GM13977 (cell line): ENCODE results near the gene ATG16L2.

Source experiments
- DNase-seq: peaks from one replicate; pipeline ENCODE4 v3.0.0; 2012; ENCODE audit warnings: low spot score
- in situ Hi-C: fragments of 300-500 bp; cut with MboI; formaldehyde crosslinking; loops from one replicate; pipeline ENCODE4 v1.12.0; 2022; ENCODE audit warnings: low sequenced_read_pairs, low pct_unique_long_range_greater_than_20kb, mixed read lengths, inconsistent platforms; ENCODE audit not compliant: unreplicated experiment
- TF ChIP-seq, protein P1 (sequence below): IDR thresholded peaks from 2 replicates; pipeline ENCODE4 v1.5.1; 2012; ENCODE audit warnings: mild to moderate bottlenecking, control low read depth; ENCODE audit not compliant: insufficient read depth; ENCODE audit errors: extremely low read depth, missing control alignments

The ATG16L2 gene

DNA sequence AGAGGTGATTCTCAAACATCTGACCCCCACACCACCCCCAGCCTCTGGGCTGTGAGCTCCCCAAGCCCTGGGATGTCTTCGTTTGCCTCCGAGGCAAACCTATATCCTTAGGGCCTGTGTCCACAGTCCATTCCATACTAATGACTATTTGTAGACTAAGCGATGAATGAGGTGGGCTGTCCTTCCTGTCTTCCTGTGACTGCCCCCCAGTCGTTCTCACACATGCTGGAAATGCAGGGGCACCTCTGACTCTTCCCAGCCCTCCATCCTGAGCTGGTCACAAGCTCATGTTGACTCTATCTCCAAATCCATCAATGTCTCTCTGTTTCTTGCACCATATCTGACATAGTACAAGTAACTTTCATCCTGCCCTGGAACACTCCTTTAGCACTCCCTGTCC, 4.8 kb downstream of the ATG16L2 start:
- TF ChIP-seq, protein P1, sequence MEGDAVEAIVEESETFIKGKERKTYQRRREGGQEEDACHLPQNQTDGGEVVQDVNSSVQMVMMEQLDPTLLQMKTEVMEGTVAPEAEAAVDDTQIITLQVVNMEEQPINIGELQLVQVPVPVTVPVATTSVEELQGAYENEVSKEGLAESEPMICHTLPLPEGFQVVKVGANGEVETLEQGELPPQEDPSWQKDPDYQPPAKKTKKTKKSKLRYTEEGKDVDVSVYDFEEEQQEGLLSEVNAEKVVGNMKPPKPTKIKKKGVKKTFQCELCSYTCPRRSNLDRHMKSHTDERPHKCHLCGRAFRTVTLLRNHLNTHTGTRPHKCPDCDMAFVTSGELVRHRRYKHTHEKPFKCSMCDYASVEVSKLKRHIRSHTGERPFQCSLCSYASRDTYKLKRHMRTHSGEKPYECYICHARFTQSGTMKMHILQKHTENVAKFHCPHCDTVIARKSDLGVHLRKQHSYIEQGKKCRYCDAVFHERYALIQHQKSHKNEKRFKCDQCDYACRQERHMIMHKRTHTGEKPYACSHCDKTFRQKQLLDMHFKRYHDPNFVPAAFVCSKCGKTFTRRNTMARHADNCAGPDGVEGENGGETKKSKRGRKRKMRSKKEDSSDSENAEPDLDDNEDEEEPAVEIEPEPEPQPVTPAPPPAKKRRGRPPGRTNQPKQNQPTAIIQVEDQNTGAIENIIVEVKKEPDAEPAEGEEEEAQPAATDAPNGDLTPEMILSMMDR, result no peak
- in situ Hi-C loops, result no loop called here
- no peak for DNase-seq

GRCh38 chr11:72820439-72821139, 6.4 kb downstream of the ATG16L2 start:
- TF ChIP-seq, protein P1, result no peak
- in situ Hi-C loops, result no loop called here
- no peak for DNase-seq

- in situ Hi-C loops, result no loop called here
- TF ChIP-seq, protein P1, result no peak
Measured at GRCh38 chr11:72821221-72821919, 7.2 kb downstream of the ATG16L2 start.

DNA sequence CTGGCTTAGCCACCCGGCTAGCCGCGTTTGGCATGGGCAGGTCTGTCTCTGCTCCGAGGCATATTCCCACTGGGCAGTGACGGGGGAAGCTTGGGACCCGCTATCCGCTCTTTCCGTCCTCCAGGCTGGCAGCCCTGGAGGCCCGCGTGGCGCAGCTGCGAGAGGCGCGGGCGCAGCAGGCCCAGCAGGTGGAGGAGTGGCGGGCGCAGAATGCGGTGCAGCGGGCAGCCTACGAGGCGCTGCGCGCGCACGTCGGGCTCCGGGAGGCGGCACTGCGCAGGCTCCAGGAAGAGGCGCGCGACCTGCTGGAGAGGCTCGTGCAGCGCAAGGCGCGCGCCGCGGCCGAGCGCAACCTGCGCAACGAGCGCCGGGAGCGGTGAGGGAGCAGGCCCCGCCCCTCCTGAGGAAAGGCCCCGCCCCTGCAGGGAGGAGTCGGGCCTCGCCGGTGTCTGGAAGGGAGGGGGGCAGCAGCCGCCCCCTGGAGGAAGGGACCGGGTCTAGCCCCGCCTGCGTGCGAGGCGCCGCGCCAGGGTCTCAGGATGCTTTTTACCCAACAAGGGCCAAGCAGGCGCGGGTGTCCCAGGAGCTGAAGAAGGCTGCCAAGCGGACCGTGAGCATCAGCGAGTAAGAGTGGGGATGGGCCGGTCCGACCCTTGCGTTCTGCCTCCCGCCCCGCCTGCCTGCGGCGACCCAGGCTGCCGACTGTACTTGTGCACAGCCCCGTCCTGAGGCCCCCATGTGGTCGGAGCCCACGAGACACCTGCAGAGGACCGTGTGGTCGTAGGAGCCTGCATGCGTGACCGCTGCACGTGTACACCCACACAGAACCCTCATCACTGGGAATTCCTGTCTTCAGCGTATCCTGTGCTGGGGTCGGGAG, 7.9 kb downstream of the ATG16L2 start:
- DNase-seq, result peak; percentile 75
- in situ Hi-C loops, result no loop called here
- TF ChIP-seq, protein P1, result peak; percentile 28

More at GRCh38 chr11:72821221-72821919, 7.2 kb downstream of the ATG16L2 start:
- DNase-seq, result no peak

GRCh38 chr11:72823105-72823804, 9.0 kb downstream of the ATG16L2 start:
- DNase-seq, result no peak
- in situ Hi-C loops, result no loop called here
- TF ChIP-seq, protein P1, result no peak

- TF ChIP-seq, protein P1, result no peak
- in situ Hi-C loops, result no loop called here
Measured at GRCh38 chr11:72824020-72824419, 9.8 kb downstream of the ATG16L2 start.

More at GRCh38 chr11:72824020-72824419, 9.8 kb downstream of the ATG16L2 start:
- no peak for DNase-seq
